ENCODE data around the gene GRK5.

DNA sequence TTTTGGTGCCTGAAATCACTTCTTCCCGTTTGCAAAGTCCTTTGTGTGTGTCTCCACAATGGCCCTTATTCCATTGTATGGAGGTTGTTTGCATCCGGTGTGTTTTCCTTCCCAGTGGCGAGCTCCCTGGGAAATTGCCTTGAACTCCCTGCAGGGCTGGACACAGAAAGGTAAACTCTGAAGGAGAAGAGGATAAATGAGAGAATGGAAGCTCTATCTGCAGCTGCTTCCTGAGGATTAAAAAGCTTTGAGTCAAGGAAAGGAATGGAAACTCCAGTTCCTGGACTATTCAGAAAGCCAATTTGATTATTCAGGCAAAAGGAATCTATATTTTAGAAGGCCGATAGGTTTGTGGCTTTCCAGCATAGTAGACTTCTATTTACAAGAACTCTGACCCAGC is 4.4 kb upstream of the GRK5 start:
- TF ChIP-seq, protein P1, sequence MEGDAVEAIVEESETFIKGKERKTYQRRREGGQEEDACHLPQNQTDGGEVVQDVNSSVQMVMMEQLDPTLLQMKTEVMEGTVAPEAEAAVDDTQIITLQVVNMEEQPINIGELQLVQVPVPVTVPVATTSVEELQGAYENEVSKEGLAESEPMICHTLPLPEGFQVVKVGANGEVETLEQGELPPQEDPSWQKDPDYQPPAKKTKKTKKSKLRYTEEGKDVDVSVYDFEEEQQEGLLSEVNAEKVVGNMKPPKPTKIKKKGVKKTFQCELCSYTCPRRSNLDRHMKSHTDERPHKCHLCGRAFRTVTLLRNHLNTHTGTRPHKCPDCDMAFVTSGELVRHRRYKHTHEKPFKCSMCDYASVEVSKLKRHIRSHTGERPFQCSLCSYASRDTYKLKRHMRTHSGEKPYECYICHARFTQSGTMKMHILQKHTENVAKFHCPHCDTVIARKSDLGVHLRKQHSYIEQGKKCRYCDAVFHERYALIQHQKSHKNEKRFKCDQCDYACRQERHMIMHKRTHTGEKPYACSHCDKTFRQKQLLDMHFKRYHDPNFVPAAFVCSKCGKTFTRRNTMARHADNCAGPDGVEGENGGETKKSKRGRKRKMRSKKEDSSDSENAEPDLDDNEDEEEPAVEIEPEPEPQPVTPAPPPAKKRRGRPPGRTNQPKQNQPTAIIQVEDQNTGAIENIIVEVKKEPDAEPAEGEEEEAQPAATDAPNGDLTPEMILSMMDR (IDR thresholded peaks at IDR 0.05), result no peak
- TF ChIP-seq POLR2A (IDR thresholded peaks at IDR 0.05), result no peak

Measured in Peyer's patch (tissue), 4 donors.